LNCaP clone FGC (cell line): Measurements from ENCODE around the gene RBM41.

Experiments used
- DNase-seq: peaks from one replicate; pipeline ENCODE4 v3.0.0-alpha.2; 2011; ENCODE audit warnings: low read depth
- H3K4me3 ChIP-seq: 2 replicates; pipeline ENCODE4 v1.5.1; 2011; ENCODE audit warnings: mild to moderate bottlenecking, low read depth, low read length, control low read depth
- CTCF ChIP-seq: IDR thresholded peaks from 2 replicates; pipeline ENCODE4 v1.5.1; 2012; ENCODE audit warnings: mild to moderate bottlenecking; ENCODE audit not compliant: control insufficient read depth, insufficient read depth; ENCODE audit errors: extremely low read depth

RBM41 gene

GRCh38 chrX:107025545-107025944 lies 93.1 kb downstream of the RBM41 start:
- TF ChIP-seq CTCF: peak; percentile 69
- peak; percentile 3 for DNase-seq
- no peak overlapping the region for H3K4me3 ChIP-seq

- no peak for DNase-seq
- no peak for TF ChIP-seq CTCF
- H3K4me3 ChIP-seq: no peak overlapping the region
These were observed 103.7 kb downstream of the RBM41 start for GRCh38 chrX:107014936-107015335.
